T-helper 1 cell treated with Interleukin-12 subunit alpha and Interleukin-12 subunit beta and Interleukin-4 antibody, amounts not matched to agents 30 ng/mL and 1 ng/mL, for 36 hours (primary cell): ENCODE data around the gene GCH1. TPM values are rescaled to one million over a fixed set of nuclear protein-coding genes. Genes with fewer than 3 reads are reported as not detected.
"Not testable (repeated sequence)": the region's sequence is repeated elsewhere in the genome, so short reads cannot be mapped to it uniquely, and the experiment has no call there.

Experiments used
- intact Hi-C: fragments of 100-400 bp; cut with micrococcal nuclease; formaldehyde crosslinking; loops from one replicate; pipeline ENCODE4 v1.15.1; 2024
- total RNA-seq: library from RNA; stranded (reverse); gene quantifications from 2 replicates; pipeline ENCODE4 v1.2.3, GENCODE V29; 2022

The GCH1 gene
- total RNA-seq, 1 donor from 2014 or later: 86.0 TPM

DNA sequence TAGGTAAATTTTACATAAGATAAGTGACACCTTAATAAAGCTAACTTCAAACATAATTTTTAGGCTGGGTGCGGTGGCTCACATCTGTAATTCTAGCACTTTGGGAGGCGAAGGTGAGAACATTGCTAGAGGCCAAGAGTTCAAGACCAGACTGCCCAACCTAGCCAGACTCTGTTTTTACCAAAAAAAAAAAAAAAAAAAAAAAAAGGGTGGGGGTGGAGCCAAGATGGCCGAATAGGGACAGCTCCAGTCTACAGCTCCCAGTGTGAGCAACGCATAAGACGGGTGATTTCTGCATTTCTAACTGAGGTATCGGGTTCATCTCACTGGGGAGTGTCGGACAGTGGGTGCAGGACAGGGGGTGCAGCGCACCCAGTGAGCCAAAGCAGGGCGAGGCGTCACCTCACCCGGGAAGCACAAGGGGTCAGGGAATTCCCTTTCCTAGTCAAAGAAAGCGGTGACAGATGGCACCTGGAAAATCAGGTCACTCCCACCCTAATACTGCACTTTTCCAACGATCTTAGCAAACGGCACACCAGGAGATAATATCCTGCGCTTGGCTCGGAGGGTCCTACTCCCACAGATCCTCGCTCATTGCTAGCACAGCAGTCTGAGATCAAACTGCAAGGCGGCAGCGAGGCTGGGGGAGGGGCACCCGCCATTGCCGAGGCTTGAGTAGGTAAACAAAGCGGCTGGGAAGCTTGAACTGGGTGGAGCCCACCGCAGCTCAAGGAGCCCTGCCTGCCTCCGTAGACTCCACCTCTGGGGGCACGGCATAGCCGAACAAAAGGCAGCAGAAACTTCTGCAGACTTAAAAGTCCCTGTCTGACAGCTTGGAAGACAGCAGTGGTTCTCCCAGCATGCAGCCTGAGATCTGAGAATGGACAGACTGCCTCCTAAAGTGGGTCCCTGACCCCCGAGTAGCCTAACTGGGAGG, 32.2 kb downstream of the GCH1 start:
- intact Hi-C loops: not testable (repeated sequence)

DNA sequence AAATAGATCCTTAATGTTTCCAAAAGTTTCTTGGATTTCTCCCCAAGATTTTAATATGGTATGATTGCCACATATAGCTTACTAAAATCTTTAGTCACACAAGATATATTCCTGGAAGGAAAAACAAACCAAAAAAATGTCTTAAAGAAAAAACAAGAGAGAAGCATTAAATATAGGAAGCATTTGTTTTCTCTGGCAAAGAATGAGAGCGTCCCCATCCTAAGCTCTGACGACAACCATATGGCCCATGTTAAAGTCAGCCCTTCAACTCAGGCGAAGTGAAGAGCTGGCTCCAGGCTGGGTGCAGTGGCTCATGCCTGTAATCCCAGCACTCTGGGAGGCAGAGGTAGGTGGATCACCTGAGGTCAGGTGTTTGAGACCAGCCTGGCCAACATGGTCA, 35.6 kb downstream of the GCH1 start:
- intact Hi-C loops: no loop called here

DNA sequence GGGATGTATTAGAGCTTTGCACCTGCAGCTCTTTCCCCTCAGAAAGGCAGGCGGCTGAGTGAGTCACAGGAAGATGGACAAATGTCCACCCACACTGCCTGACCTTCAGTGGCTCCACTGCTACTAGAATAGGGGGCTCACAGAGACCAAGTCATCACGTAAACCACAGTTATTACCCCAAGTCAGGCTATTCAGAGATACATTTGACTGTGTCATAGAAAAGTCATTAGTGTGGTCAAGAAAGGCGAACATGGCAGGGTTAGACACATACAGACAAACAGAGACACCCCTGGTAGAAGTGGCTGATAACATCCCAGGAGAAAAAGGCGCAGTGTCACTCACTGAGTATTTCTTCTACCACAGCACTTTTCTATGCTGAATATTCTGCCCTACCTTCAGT, 36.0 kb downstream of the GCH1 start:
- intact Hi-C loops: no loop called here

DNA sequence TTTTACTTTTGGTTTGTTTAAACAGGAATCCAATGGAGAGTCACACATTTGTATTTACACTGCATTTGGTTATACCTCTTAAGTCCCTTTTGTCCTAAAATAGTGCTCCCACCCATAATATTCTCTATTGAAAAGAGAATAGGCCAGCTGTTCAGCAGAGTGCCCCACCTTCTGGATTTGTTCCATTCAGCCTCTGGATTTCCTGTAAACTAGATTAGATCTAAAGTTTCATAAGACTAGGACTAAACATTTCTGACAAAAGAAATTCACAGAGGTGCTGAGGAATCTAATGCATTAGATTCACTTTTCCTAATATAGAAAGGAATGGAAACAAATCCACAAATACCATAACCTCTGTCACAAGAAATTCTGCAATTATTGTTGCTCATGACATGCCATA, 38.1 kb downstream of the GCH1 start:
- intact Hi-C loops: no loop called here

DNA sequence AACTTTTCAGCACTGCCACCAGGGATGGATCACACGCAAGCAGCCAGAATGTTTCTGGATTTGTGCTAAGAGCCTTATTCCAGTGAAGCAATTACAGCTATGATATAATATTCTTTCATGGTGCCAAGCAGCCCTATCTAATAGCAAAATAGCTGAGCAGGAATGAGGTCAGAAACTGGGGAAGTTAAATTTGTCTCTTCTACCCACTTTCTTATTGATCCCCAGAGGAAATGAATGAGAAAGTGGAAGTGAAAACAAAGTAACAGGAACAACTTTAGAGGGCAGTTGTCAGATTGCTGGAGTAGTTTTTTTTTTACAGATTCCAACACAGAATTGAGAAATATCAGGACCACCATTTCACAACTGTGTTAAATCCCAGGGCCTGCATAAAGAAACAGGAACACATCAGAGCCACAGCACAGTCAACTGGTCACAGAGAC, 44.8 kb downstream of the GCH1 start:
- intact Hi-C loops: no loop called here

DNA sequence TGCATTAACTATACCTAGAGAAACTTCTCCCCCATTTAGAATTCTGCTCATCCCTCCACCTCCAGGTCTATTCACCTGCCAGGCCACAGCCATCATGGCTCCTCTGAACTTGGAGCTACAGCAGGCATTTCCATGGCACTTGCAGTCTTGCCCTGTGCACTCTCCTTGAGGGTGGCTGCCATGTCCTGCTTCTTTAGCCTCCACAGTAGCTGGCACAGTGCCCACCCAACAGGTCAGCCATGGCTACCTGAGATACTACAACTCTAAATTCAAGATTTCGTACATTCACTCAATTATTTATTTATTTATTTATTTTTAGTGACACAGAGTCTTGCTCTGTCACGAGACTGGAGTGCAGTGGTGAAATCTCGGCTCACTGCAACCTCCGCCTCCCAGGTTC, 46.5 kb downstream of the GCH1 start:
- intact Hi-C loops: no loop called here

DNA sequence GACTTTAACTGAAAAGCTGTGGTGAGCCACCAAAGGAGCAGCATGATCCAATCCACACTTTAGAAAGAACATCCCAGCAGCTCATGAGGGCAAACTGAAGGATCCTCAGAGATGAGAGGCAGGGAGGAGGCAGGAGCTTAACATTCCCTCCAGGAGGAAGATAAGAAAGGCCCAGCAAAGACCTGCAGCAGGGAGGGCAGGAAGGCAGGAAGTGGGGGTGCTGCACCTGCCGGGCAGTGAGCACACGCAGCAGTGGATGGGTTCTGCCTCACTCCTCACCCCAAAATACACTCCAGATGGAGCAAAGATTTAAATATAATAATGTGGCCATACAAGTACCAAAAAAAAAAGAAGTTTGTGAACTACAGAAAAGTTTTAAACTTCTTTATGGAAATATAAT, 48.4 kb downstream of the GCH1 start:
- intact Hi-C loops: no loop called here

DNA sequence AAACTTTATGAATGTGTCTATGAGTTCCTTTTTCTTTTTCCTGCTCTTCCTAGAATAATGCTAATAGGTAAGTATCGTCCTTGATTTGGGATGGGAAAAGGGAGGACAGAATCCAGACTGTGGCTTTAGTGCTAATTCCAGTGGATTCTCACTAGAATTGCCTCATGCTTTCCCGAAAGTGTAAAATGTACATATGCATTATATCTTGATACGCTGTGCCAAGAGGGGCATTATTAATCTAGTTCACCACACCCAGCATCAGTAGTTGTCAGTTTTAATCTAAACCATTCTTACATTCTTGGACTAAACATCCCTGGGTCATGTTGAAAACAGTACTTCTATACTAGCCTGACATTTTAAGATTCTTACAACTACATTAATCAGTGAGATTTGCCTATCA, 49.3 kb downstream of the GCH1 start:
- intact Hi-C loops: no loop called here

DNA sequence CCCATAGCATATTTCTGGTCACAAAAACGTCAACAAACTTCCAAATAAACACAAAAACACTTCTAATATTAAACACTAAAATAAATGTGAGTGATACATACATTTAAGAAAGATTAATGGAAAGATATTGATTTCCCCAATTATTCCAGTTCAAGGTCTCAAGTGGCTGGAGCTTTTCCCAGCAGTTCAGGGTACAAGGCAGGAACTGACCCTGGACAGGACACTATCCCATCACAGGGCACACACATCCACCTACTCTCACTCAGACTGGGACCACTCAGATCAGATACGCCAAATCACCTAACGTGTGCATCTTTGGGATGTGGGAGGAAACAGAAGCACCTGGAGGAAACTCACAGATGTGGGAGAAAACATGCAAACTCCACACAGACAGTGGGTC, 50.4 kb downstream of the GCH1 start:
- intact Hi-C loops: no loop called here

DNA sequence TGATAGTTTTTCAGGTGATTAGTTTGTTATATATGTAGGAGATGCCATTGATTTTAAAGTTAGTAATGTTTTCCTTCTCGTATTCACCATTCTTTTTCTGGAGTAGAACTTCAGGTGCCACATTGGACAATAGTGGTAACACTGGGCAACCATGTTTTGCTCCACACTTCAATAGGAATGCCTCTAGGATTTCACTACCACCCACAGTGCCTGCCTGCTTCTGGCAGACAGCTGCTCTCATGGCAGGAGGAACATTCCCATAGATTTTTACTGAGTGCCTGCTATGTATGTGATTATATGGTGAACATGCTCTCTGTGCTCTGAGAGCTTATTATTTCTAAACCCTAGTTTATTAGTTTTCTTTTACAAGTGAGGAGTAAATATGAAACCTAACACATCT, 53.7 kb downstream of the GCH1 start:
- intact Hi-C loops: no loop called here

DNA sequence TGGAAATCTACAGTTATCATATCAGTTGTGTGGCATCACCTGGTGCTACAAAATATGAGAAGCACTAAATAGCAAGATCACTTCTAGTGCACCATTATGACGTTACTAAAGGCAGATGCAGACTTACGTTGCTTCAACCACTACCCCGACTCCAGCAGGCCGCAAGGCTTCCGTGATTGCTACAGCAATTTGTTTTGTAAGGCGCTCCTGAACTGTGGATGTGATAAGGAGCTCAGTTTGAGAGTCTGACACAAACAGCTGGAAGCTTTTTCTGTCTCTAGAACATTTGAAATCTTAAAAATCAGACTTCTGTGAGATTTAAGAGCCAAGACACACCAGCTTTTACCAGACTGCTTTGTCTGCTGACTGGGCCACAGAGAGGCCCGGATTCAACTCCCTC, 57.0 kb downstream of the GCH1 start:
- intact Hi-C loops: no loop called here

DNA sequence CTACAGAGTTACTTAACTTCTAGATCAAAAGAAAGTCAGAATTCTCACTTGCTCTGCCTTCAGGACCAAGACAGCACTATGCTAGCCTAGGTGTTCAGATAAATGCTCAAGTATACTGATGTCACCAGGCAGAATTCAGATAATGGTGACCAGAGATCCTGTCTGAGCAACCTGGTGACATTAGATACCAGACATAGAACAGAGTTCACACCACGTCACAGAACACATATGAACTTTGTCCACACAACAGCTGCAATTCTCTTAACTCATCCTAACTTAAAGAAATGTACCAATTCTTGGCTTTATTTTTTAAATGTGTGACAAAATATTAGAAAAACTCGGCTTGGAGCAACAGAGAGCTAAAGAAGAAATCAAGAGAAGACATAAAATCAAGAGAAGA, 58.1 kb downstream of the GCH1 start:
- intact Hi-C loops: no loop called here

DNA sequence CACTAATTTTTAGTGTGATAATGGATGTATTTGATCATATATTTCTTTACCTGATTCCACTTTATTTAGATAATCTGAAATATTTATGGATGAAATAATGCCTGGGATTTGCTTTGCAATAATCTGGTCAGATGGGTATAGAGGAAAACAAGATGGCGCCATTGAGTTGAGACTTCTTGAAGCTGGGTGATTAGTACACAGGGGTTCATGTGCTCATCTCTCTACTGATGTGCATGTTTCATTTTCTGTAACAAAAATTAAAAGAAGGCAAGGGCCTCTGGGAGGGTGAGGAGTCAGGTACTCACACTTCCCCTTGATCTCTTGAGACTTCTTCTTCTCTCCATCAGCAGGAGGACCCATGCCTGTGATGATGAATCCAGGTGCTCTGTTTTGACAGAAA, 61.8 kb downstream of the GCH1 start:
- intact Hi-C loops: no loop called here

DNA sequence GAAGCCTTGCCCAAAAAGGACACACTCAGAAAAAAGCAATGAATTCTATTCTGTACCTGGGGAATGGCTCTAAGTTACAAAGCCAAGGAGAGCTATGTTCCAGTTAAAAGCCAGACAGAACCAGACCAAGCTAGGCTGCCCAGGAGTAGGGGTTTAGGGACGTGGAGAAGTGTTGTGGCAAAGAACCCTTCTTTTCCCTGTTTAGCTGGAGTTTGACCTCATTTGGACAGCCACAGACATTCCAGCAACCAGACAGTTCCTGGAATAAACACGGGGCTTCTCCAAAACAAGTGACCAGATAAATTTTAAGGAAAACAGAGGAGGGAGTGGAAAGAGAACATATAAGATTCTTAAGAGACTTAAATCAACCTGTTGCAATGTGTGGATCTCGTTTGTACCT, 62.3 kb downstream of the GCH1 start:
- intact Hi-C loops: no loop called here

DNA sequence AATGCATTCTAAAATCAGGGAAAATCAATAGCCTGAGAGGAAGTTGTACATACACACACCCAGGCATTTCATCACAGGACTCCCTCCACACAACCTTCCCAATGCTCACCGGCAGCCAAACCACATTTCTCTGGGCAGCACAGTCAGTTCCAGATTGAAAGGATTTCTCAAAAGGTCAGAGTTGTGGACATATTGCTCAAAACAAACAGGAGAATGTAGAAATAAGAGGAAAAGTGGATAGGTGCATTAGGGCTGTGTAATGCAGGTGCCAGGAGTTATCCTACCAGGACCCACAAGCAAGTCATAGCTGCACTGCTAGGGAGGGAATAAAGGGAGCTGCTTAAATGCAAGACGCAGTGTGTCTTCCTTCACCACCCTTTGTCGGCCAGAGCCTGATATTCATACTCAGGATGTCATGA, 62.9 kb downstream of the GCH1 start:
- intact Hi-C loops: no loop called here

DNA sequence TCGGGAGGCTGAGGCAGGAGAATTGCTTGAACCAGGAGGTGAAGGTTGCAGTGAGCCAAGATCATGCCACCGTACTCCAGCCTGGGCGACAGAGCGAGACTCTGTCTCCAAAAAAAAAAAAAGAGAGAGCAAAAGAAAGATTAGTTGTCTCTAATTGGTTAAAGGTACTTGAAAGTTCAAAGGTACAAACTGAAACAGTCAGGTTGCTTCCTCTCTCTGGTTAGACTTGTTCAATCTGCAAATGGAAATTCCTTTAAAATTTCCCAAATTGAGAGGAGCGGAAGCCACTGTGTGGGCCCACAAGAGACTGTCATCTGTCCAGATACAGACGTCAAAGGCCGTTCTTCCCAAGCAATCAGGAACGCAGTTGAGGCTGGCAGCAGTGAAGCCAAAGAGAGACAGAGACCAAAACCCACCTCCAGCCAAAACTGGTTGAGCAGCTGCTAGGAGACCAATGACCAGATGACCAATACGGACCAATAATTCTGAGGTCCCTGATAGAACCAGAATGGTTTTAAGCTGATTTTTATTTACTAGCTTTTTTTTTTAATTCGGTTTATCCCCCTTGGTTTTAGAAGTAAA, 63.6 kb downstream of the GCH1 start:
- intact Hi-C loops: no loop called here

DNA sequence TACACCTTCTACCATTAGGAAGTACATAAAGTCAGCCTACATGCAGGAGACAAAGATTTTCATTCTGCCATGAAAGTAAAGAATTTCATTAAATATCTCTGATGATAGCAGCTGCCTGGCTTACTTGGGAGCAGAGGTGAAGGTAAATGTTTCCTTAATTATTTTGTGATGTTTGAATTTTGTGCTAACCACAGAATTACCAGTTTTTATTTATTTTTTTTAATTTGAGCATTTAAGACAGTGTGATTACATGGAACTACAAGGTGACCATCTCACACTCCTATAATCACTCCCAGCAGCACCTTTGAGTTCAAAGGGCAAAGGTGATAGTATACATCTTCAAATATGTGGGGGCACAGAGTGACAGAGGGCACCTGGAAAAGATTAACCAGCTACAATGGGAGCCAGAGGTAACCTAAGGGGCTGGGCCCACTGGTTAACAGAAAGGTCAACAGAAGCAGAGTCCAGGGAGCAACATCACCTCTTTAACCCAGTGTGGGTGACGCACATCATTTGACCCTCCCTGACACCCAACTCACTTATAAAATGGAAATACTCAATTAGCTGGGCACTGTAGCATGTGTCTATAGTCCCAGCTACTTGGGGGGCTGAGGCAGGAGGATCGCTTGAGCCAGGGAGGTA, 65.0 kb downstream of the GCH1 start:
- intact Hi-C loops: no loop called here

DNA sequence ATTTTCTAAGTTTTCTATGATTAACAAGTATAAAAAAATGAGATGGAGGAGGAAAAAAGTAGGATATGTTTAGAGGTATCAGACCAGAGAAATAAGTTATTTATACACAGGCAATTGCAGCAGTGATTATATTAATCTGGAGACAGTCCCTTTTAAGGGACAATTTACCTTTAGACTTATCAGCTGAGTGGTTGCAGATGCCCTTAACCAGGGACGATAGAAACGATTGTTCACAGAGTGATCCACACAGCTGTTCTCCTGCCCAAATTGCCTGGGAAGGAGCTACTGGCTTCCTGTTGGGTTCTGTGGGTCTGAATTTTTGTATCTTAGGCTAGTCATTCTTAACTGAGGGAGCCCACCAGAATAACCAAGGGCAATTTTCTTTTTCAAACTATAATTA, 66.4 kb downstream of the GCH1 start:
- intact Hi-C loops: no loop called here

DNA sequence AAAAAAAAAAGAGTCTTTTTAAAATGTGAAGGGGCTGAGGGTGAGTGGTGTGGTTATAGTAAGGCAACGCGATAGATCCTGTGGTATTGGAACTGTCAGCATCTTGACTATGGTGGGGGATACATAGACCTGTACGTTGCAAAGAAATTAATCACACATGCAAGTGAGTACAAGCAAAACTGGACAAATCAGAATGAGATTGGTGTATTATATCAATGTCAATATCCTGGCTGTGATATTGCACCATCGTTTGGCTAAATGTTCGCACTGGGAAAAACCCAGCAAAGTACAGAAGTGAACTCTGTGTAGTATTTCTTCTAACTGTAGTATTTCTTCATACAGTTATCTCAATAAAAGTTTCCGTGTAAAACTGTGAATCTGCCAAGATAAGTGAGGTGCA, 67.9 kb downstream of the GCH1 start:
- intact Hi-C loops: no loop called here

DNA sequence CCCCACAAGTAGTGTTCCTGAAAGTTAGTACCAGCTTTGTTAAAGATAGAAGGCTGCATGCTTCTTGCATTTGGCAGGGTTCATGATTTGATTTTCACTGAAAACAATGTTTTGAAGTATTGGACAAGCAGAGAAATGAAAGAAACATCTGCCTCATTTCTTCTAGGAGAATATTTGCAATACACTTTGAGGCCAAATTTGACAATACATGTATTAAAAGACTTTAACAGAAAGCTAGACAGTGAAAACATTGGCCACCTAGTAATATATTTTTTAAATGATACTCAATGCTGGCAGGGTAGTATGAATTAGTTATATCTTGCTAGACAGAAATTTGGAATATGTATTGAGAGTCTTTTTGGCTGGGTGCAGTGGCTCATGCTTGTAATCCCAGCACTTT, 68.5 kb downstream of the GCH1 start:
- intact Hi-C loops: no loop called here

DNA sequence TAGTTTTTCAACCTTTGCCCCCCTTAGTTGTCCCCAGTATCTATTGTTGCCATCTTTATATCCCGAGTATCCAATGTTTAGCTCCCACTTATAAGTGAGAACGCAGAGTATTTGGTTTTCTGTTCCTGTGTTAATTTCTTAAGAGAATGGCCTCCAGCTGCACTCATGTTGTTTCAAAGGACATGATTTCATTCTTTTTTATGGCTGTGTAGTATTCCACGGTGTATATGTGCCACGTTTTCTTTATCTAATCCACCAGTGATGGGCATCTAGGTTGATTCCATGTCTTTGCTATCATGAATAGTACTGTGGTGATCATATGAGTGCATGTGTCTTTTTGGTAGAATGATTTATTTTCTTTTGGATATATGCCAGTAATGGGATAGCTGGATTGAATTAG, 72.0 kb downstream of the GCH1 start:
- intact Hi-C loops: no loop called here

DNA sequence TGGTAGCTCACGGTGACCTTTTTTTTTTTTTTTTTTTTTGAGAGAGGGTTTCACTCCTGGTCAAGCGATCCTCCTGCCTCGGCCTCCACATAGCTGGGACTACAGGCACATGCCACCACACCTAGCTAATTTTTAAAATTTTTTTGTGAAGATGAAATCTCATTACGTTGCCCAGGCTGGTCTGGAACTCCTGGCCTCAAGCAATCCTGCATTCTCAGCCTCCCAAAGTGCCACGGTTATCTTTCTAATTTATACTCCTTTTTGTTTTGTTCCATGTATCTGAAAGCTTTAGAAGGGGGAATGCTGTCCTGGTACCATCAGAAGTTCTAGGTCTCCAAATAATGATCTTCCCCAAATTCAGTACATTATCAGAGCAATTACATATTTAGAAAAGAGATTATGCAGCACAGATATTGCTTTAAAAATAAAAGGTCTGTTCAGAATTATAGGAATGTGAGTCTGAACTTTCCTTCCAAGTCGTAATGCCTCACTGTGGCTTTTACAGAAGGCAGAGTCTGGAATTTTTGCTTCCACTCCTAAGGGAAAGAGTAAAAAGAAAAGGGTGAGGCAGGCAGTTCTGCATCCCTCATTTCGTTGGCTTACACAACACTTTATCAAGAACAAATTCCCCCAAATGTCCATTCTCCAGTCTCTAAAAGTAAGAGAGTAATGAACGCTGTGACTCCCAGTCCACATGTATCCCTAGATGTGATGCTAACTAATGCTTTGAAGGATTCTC, 73.0 kb downstream of the GCH1 start:
- intact Hi-C loops: no loop called here
